ENCODE data around the gene PRPF6.

The PRPF6 gene

DNA sequence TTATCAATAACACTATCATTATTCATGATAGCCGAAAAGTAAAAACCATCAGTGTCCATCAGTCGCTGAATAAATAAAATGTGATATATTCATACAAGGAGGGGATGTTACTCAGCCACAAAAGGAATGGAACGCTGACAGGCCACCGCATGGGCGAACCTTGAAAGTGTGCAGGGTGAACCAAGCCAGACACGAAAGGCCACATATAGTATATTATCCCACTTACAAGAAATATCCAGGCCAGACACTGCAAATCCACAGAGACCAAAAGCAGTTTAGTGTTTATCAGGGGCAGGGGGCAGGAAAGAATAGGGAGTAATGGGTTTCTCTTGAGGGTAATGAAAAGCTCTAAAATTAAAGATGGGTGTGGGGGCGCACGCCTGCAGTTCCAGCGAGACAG lies 62.8 kb downstream of the PRPF6 start:
- no peaks in the 10 kb centered on the region for H3K9me3 ChIP-seq (ENCODE audit: control insufficient read depth in 1 of 2, low read length in 2 of 2)

DNA sequence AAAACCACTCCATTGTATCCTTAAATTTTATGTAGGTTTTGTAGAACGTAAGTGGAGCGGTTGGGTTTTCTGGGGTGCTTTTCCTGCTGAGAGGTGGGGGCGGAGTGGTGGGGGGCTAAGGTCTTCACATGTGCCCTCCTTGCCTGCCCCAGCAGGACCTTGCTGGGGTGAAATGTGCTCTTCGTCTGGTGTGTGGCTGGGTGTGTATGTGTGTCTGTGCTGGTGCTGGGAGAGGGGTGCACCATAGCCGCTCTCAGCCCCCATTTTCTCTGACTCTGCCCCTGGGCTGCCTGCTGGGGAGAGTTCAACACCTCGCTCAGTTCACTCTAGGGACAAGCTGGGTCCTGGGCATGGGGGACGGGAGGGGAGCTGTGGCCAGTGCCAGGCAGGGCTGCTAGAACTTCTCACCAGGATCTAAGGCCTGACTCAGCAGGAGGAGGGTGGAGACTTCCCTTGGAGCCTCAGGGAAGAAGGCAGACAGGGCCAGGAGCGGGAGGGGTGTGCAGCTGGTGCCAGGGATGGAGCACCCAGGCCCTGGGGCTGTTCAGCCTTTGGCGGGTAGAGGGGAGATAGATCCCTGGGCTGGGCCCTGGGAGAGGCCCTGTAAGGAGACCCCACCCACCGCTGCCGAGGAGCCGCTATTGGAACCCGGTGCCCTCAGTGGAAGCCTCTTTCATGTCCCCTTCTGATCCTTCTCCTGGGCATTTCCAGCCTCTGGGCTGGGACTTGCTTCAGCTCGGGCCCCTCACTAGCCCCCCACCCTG lies 63.7 kb downstream of the PRPF6 start:
- Histone ChIP-seq H3K4me3 (ENCODE audit: low read depth in 1 of 2, low read length in 2 of 2) (no peak overlapping the region), H3K27me3 (ENCODE audit: control insufficient read depth in 1 of 2, insufficient read depth in 2 of 2, low read length in 2 of 2) (peaks cover 52 to 72% of the 10 kb centered on the region in 2 donors), H3K4me1 (ENCODE audit: control insufficient read depth in 1 of 2, insufficient read depth in 2 of 2, low read length in 2 of 2) (peaks cover 0 to 1% of the 10 kb centered on the region in 2 donors), H3K36me3 (ENCODE audit: control insufficient read depth in 1 of 2, insufficient read depth in 2 of 2, low read length in 2 of 2) (no peaks in the 10 kb centered on the region), H3K9me3 (ENCODE audit: control insufficient read depth in 1 of 2, low read length in 2 of 2) (no peaks in the 10 kb centered on the region), H3K9ac (ENCODE audit: low read depth in 1 of 2, low read length in 2 of 2) (no peak overlapping the region), H3K27ac (ENCODE audit: low read depth, low read length) (no peak overlapping the region)

More for the DNA sequence above, 62.8 kb downstream of the PRPF6 start:
- H3K27me3 ChIP-seq (ENCODE audit: control insufficient read depth in 1 of 2, insufficient read depth in 2 of 2, low read length in 2 of 2), result peaks cover 56 to 76% of the 10 kb centered on the region in 2 donors
- H3K4me3 ChIP-seq (ENCODE audit: low read depth in 1 of 2, low read length in 2 of 2), result no peak overlapping the region
- no peaks in the 10 kb centered on the region for H3K36me3 ChIP-seq (ENCODE audit: control insufficient read depth in 1 of 2, insufficient read depth in 2 of 2, low read length in 2 of 2)
- no peak overlapping the region for H3K9ac ChIP-seq (ENCODE audit: low read depth in 1 of 2, low read length in 2 of 2)
- peaks cover 3 to 7% of the 10 kb centered on the region in 2 donors for H3K4me1 ChIP-seq (ENCODE audit: control insufficient read depth in 1 of 2, insufficient read depth in 2 of 2, low read length in 2 of 2)
- H3K27ac ChIP-seq (ENCODE audit: low read depth, low read length), result no peak overlapping the region

DNA sequence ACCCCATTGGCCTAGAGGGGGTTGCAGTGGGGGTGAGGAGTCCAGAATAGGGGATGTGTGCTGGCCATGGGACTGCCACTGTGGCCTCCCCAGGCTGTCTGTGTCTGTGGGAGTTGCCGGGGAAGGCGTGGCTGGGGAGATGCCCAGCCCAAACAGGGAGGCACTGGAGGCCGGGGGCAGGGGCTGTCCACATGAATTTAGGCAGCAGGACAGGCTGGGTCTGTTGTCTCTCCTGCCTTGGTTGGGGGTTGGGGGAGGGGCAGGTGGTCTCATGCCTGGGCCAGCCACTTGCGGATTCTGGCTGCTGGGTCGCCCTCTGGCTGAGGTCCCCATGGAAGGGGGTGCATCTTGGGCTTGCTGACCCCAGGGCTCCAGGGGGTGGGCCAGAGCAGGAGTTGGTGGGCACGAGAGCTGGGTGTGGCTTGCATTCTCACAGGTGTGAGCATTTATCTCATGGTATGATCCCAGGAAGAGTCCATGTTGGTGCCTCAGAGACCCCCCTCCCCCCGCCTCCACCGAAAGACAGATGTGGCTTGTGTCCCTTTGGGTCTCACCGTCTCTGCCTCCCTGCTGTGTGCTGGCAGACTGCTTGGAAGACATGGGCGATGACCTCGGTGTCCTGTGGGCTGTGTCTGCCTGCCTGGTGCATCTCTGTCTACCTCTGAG lies 64.5 kb downstream of the PRPF6 start:
- Histone ChIP-seq H3K27ac (ENCODE audit: low read depth, low read length) (no peak overlapping the region), H3K4me3 (ENCODE audit: low read depth in 1 of 2, low read length in 2 of 2) (no peak overlapping the region), H3K9ac (ENCODE audit: low read depth in 1 of 2, low read length in 2 of 2) (no peak overlapping the region), H3K27me3 (ENCODE audit: control insufficient read depth in 1 of 2, insufficient read depth in 2 of 2, low read length in 2 of 2) (peaks cover 52 to 72% of the 10 kb centered on the region in 2 donors), H3K9me3 (ENCODE audit: control insufficient read depth in 1 of 2, low read length in 2 of 2) (no peaks in the 10 kb centered on the region), H3K4me1 (ENCODE audit: control insufficient read depth in 1 of 2, insufficient read depth in 2 of 2, low read length in 2 of 2) (no peaks in the 10 kb centered on the region), H3K36me3 (ENCODE audit: control insufficient read depth in 1 of 2, insufficient read depth in 2 of 2, low read length in 2 of 2) (no peaks in the 10 kb centered on the region)

DNA sequence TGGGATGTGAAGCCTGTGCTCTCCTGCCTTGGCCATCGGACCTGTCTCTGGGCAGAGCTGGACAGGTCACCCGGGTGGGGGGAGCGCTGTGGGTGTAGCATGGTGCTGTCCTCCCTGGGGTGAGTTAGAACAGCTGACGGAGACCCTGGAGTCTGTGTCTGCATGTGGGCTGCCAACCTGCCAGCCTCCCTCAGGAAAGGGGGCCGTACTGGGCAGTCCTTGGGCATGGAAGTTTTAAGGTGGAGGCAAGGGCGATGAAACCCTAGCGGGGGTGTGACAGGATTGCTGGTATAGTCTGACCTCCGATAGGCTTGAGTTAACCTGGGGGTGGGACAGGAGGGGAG lies 66.1 kb downstream of the PRPF6 start:
- H3K27me3 ChIP-seq (ENCODE audit: control insufficient read depth in 1 of 2, insufficient read depth in 2 of 2, low read length in 2 of 2), result peaks cover 52 to 71% of the 10 kb centered on the region in 2 donors

DNA sequence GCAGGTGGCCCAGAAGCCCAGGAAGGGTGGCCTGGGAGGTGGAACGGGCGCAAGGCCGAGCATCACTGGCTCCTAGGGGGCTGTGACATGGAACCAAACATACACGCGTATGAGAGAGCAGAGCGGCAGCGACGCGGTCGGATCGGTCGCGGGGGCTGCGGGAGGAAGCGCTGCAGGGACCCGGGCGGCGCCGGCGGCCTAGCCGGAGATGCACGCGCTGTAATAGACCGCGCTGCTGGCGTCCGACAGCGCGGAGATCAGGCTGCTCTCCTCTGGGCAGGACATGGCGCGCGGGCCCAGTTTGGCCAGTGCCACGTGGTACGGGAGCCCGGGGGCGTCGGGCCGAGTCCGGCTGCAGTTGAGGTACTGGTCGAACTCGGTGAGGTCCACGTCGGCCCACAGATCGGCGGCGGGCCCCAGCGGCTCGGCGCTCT lies 67.1 kb downstream of the PRPF6 start:
- no peak overlapping the region for H3K4me3 ChIP-seq (ENCODE audit: low read depth in 1 of 2, low read length in 2 of 2)
- H3K9me3 ChIP-seq (ENCODE audit: control insufficient read depth in 1 of 2, low read length in 2 of 2), result no peaks in the 10 kb centered on the region
- no peaks in the 10 kb centered on the region for H3K36me3 ChIP-seq (ENCODE audit: control insufficient read depth in 1 of 2, insufficient read depth in 2 of 2, low read length in 2 of 2)
- H3K27me3 ChIP-seq (ENCODE audit: control insufficient read depth in 1 of 2, insufficient read depth in 2 of 2, low read length in 2 of 2), result peaks cover 57 to 76% of the 10 kb centered on the region in 2 donors
- no peak overlapping the region for H3K9ac ChIP-seq (ENCODE audit: low read depth in 1 of 2, low read length in 2 of 2)
- no peaks in the 10 kb centered on the region for H3K4me1 ChIP-seq (ENCODE audit: control insufficient read depth in 1 of 2, insufficient read depth in 2 of 2, low read length in 2 of 2)
- H3K27ac ChIP-seq (ENCODE audit: low read depth, low read length), result no peak overlapping the region

More for the DNA sequence above, 66.1 kb downstream of the PRPF6 start:
- Histone ChIP-seq H3K9me3 (ENCODE audit: control insufficient read depth in 1 of 2, low read length in 2 of 2) (no peaks in the 10 kb centered on the region), H3K9ac (ENCODE audit: low read depth in 1 of 2, low read length in 2 of 2) (no peak overlapping the region), H3K4me3 (ENCODE audit: low read depth in 1 of 2, low read length in 2 of 2) (no peak overlapping the region), H3K36me3 (ENCODE audit: control insufficient read depth in 1 of 2, insufficient read depth in 2 of 2, low read length in 2 of 2) (no peaks in the 10 kb centered on the region), H3K4me1 (ENCODE audit: control insufficient read depth in 1 of 2, insufficient read depth in 2 of 2, low read length in 2 of 2) (no peaks in the 10 kb centered on the region), H3K27ac (ENCODE audit: low read depth, low read length) (no peak overlapping the region)

DNA sequence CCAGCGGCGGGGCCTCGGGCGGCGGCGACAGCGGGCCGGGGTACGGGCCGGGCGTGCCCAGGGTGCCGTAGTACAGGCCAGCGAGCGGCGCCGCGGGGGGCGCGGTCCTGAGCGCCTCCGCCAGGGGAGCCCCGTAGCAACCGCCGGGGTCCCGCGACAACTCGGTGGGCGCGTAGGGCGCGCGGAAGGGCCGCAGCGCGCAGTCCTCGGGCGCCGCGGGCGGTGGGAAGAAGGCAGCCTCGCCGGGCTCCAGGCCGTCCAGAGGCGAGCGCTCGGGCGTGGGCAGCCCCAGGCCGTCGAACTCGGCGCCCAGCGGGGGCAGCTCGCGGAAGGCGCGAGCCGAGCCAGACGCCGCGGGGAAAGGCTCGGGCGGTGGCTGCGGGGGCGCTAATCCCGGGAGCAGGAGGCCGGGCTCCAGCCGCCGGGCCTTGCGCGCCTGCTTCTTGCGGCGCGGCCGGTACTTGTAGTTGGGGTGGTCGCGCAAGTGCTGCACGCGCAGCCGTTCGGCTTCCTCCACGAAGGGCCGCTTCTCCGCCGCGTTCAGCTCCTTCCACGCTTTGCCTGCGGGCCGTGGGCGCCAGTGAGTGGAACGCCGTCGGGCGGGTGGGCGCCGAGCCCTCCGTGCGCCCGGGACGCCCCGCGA lies 67.6 kb downstream of the PRPF6 start:
- H3K4me3 ChIP-seq (ENCODE audit: low read depth in 1 of 2, low read length in 2 of 2), result no peak overlapping the region
- peaks cover 61 to 76% of the 10 kb centered on the region in 2 donors for H3K27me3 ChIP-seq (ENCODE audit: control insufficient read depth in 1 of 2, insufficient read depth in 2 of 2, low read length in 2 of 2)

DNA sequence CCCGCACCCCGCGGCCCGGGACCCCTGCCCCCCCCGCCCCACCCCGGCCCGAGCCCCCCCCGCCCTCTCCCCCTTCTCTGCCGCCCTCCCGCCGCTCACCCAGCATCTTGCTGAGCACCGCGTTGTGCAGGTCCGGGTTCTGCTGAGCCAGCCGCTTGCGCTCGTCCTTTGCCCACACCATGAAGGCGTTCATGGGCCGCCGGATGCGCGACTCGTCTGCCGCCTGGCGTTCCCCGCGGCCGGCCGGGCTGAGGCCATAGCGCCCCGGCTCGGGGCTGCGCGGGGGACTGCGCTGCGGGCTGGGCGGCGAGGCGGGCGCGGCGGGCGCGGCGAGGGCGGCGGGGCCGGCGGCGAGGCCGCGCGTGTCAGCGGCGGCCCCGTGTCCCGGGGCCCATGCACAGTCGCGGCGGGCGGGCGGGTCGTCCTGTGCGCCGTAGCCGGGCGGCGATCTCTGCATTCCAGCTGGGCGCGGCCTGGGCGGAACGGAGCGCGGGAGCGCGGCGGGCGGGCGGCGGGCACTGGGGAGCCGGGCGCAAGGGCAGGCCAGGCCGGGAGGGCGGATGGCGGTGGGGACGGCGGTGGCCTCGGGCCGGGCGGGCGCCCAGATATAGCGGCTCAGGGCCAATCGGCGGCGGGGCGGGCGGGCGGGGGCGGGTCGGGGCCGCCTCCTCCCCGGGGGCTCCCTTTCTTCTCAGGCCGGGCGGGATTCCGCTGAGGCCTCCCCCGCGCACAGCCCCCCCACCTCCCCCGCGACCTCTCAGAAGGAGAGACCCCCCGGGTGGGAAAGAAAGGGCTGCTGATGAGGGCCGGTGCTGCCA lies 68.3 kb downstream of the PRPF6 start, which contains the start of gene SOX18:
SOX18 (minus strand) TSS at position 580 of the 818 bp plus-strand sequence; CDS start at position 457, 123 bp downstream.
- no peak within 1 kb of the TSS for H3K4me3 ChIP-seq (ENCODE audit: low read depth in 1 of 2, low read length in 2 of 2)
- peaks cover 66 to 75% of the 10 kb centered on the region in 2 donors for H3K27me3 ChIP-seq (ENCODE audit: control insufficient read depth in 1 of 2, insufficient read depth in 2 of 2, low read length in 2 of 2)
- no peaks in the 10 kb centered on the region for H3K4me1 ChIP-seq (ENCODE audit: control insufficient read depth in 1 of 2, insufficient read depth in 2 of 2, low read length in 2 of 2)
- H3K9me3 ChIP-seq (ENCODE audit: control insufficient read depth in 1 of 2, low read length in 2 of 2), result no peaks in the 10 kb centered on the region
- H3K36me3 ChIP-seq (ENCODE audit: control insufficient read depth in 1 of 2, insufficient read depth in 2 of 2, low read length in 2 of 2), result no peaks in the 10 kb centered on the region
- H3K9ac ChIP-seq (ENCODE audit: low read depth in 1 of 2, low read length in 2 of 2), result no peak within 1 kb of the TSS
- H3K27ac ChIP-seq (ENCODE audit: low read depth, low read length), result peak within 1 kb of the TSS; percentile 44

More for the DNA sequence above, 67.6 kb downstream of the PRPF6 start:
- Histone ChIP-seq H3K4me1 (ENCODE audit: control insufficient read depth in 1 of 2, insufficient read depth in 2 of 2, low read length in 2 of 2) (no peaks in the 10 kb centered on the region), H3K9ac (ENCODE audit: low read depth in 1 of 2, low read length in 2 of 2) (no peak overlapping the region), H3K9me3 (ENCODE audit: control insufficient read depth in 1 of 2, low read length in 2 of 2) (no peaks in the 10 kb centered on the region), H3K27ac (ENCODE audit: low read depth, low read length) (no peak overlapping the region), H3K36me3 (ENCODE audit: control insufficient read depth in 1 of 2, insufficient read depth in 2 of 2, low read length in 2 of 2) (no peaks in the 10 kb centered on the region)

DNA sequence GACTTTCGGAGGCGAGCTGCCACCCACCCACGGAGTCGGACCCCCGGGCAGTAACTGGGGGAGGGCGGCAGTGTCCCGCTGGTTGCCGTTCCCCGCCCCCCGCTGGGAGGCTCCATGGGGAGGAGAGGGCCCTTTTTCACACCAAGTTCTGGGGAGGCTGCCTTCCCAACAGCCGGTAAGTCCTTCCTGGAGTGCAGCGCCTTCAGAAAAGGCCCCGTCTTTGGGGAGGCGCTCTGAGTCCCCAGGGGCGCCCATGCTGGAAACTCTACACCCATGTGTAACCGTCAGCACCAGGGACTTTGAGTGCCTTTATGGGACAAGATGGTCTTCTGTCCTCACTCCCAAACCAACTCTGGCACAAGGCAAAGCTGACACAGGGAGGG lies 68.9 kb downstream of the PRPF6 start:
- no peak overlapping the region for H3K4me3 ChIP-seq (ENCODE audit: low read depth in 1 of 2, low read length in 2 of 2)
- no peaks in the 10 kb centered on the region for H3K9me3 ChIP-seq (ENCODE audit: control insufficient read depth in 1 of 2, low read length in 2 of 2)
- no peak overlapping the region for H3K27ac ChIP-seq (ENCODE audit: low read depth, low read length)
- H3K27me3 ChIP-seq (ENCODE audit: control insufficient read depth in 1 of 2, insufficient read depth in 2 of 2, low read length in 2 of 2), result peaks cover 66 to 72% of the 10 kb centered on the region in 2 donors
- H3K4me1 ChIP-seq (ENCODE audit: control insufficient read depth in 1 of 2, insufficient read depth in 2 of 2, low read length in 2 of 2), result no peaks in the 10 kb centered on the region
- no peaks in the 10 kb centered on the region for H3K36me3 ChIP-seq (ENCODE audit: control insufficient read depth in 1 of 2, insufficient read depth in 2 of 2, low read length in 2 of 2)
- H3K9ac ChIP-seq (ENCODE audit: low read depth in 1 of 2, low read length in 2 of 2), result no peak overlapping the region

DNA sequence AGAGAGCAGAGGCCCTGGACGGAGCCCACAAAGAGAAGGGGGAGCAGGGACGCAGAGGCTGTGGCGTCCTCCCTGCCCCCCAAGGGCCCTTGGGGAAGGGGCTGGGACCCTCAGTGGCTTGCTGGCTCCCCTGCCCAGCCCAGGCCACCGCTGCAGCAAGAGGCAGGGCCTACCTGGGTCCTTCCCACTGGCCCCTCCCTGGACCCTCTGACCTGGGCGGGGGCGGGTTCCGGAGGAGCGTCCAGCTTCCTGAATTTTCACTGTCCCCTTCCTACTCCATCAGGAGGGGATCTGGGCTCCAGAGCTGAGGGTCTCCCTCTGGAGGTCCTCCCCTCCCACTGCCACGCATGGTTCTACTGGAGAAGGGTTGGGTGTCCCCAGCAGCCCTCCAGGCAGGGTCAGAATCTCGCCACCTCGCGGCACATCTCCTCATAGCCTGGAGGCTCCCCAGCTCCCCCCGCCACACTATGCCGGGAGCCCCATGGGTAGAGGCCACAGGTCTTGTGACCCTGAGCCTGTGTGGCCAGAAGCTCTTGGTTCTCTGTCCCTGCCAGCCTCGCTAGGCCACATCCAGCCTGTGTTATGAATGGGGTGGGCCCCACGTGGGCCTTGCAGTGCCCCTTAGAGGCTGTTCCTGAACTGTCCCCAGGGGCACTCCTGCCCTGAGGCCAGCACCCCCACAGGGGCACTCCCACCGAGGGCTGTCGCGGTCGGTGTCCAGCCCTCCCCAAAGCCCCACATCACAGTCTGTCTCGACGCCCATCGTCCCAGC lies 69.5 kb downstream of the PRPF6 start:
- no peak overlapping the region for H3K4me3 ChIP-seq (ENCODE audit: low read depth in 1 of 2, low read length in 2 of 2)
- H3K36me3 ChIP-seq (ENCODE audit: control insufficient read depth in 1 of 2, insufficient read depth in 2 of 2, low read length in 2 of 2), result no peaks in the 10 kb centered on the region
- peaks cover 68 to 71% of the 10 kb centered on the region in 2 donors for H3K27me3 ChIP-seq (ENCODE audit: control insufficient read depth in 1 of 2, insufficient read depth in 2 of 2, low read length in 2 of 2)
- H3K4me1 ChIP-seq (ENCODE audit: control insufficient read depth in 1 of 2, insufficient read depth in 2 of 2, low read length in 2 of 2), result no peaks in the 10 kb centered on the region
- H3K9me3 ChIP-seq (ENCODE audit: control insufficient read depth in 1 of 2, low read length in 2 of 2), result no peaks in the 10 kb centered on the region
- H3K9ac ChIP-seq (ENCODE audit: low read depth in 1 of 2, low read length in 2 of 2), result no peak overlapping the region
- H3K27ac ChIP-seq (ENCODE audit: low read depth, low read length), result peak overlapping the region; percentile 44
